WTC11 (cell line): ENCODE results near the gene ZPR1.

ENCODE experiments used
- CBFB ChIP-seq: sonication (generic); formaldehyde crosslinking; IDR thresholded peaks from 2 replicates; pipeline ENCODE4 v1.8.1; 2022; ENCODE audit warnings: mild to moderate bottlenecking, low read depth, missing genetic modification reagents
- CREB1 ChIP-seq: sonication (generic); formaldehyde crosslinking; IDR thresholded peaks from 2 replicates; pipeline ENCODE4 v1.8.0; 2023; ENCODE audit warnings: mild to moderate bottlenecking, missing genetic modification reagents
- KAT7 ChIP-seq: sonication (generic); formaldehyde crosslinking; IDR thresholded peaks from 2 replicates; pipeline ENCODE4 v1.8.1; 2023; ENCODE audit warnings: missing genetic modification reagents, mild to moderate bottlenecking, borderline replicate concordance
- SP1 ChIP-seq: sonication (generic); formaldehyde crosslinking; conservative IDR thresholded peaks from 2 replicates; pipeline ENCODE4 v1.8.1; 2022; ENCODE audit warnings: missing genetic modification reagents
- TCF7 ChIP-seq: sonication (generic); formaldehyde crosslinking; IDR thresholded peaks from 2 replicates; pipeline ENCODE4 v1.8.0; 2022; ENCODE audit warnings: mild to moderate bottlenecking, low read depth, missing genetic modification reagents, moderate library complexity
- TP53 ChIP-seq: sonication (generic); formaldehyde crosslinking; IDR thresholded peaks from 2 replicates; pipeline ENCODE4 v1.8.1; 2023; ENCODE audit warnings: mild to moderate bottlenecking, missing genetic modification reagents
- ZNF121 ChIP-seq: sonication (generic); formaldehyde crosslinking; IDR thresholded peaks from 2 replicates; pipeline ENCODE4 v1.8.0; 2023; ENCODE audit warnings: missing genetic modification reagents
- TF ChIP-seq, protein P1 (sequence below): sonication (generic); formaldehyde crosslinking; IDR thresholded peaks from 2 replicates; pipeline ENCODE4 v1.8.0; 2022; ENCODE audit warnings: mild to moderate bottlenecking, missing genetic modification reagents
- TF ChIP-seq, protein P2 (sequence below): fragments of 200-600 bp; IDR thresholded peaks from 2 replicates; pipeline ENCODE4 v1.8.0; 2022; ENCODE audit warnings: antibody characterized with exemption
- TF ChIP-seq, protein P3 (sequence below): sonication (generic); formaldehyde crosslinking; IDR thresholded peaks from 2 replicates; pipeline ENCODE4 v1.8.0; 2022; ENCODE audit warnings: mild to moderate bottlenecking, missing genetic modification reagents
- TF ChIP-seq, protein P4 (sequence below): sonication (generic); formaldehyde crosslinking; IDR thresholded peaks from 2 replicates; pipeline ENCODE4 v1.8.0; 2022; ENCODE audit warnings: mild to moderate bottlenecking, missing genetic modification reagents
- TF ChIP-seq, protein P5 (sequence below): sonication (generic); formaldehyde crosslinking; IDR thresholded peaks from 2 replicates; pipeline ENCODE4 v1.8.1; 2023; ENCODE audit warnings: mild to moderate bottlenecking, missing genetic modification reagents

DNA sequence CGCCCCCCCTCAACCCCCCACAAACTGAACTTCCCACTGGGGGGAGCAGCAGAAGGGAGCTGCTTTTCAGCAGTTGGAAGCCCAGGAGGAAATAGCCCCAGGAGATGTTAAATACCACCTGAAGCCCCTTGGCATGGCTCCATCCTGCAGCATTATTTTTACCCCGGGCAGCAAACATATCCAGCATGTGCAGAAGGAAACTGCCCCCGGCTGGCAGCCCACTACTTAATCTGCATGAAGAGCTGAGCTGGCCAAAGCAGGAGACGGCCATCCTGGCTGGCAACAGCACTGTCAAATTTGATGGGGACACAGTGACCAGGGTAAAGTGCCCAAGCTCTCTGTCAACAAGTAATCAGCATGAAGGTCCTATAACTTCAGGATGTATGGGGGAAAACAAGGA, 47.1 kb downstream of the ZPR1 start:
- no peak for TF ChIP-seq CBFB (CRISPR knock-in tag)
- TF ChIP-seq, protein P1, sequence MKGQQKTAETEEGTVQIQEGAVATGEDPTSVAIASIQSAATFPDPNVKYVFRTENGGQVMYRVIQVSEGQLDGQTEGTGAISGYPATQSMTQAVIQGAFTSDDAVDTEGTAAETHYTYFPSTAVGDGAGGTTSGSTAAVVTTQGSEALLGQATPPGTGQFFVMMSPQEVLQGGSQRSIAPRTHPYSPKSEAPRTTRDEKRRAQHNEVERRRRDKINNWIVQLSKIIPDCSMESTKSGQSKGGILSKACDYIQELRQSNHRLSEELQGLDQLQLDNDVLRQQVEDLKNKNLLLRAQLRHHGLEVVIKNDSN = no peak
- TF ChIP-seq, protein P2, sequence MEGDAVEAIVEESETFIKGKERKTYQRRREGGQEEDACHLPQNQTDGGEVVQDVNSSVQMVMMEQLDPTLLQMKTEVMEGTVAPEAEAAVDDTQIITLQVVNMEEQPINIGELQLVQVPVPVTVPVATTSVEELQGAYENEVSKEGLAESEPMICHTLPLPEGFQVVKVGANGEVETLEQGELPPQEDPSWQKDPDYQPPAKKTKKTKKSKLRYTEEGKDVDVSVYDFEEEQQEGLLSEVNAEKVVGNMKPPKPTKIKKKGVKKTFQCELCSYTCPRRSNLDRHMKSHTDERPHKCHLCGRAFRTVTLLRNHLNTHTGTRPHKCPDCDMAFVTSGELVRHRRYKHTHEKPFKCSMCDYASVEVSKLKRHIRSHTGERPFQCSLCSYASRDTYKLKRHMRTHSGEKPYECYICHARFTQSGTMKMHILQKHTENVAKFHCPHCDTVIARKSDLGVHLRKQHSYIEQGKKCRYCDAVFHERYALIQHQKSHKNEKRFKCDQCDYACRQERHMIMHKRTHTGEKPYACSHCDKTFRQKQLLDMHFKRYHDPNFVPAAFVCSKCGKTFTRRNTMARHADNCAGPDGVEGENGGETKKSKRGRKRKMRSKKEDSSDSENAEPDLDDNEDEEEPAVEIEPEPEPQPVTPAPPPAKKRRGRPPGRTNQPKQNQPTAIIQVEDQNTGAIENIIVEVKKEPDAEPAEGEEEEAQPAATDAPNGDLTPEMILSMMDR = no peak
- TF ChIP-seq, protein P3, sequence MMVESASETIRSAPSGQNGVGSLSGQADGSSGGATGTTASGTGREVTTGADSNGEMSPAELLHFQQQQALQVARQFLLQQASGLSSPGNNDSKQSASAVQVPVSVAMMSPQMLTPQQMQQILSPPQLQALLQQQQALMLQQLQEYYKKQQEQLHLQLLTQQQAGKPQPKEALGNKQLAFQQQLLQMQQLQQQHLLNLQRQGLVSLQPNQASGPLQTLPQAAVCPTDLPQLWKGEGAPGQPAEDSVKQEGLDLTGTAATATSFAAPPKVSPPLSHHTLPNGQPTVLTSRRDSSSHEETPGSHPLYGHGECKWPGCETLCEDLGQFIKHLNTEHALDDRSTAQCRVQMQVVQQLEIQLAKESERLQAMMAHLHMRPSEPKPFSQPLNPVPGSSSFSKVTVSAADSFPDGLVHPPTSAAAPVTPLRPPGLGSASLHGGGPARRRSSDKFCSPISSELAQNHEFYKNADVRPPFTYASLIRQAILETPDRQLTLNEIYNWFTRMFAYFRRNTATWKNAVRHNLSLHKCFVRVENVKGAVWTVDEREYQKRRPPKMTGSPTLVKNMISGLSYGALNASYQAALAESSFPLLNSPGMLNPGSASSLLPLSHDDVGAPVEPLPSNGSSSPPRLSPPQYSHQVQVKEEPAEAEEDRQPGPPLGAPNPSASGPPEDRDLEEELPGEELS (CRISPR knock-in tag) = no peak
- TF ChIP-seq, protein P4, sequence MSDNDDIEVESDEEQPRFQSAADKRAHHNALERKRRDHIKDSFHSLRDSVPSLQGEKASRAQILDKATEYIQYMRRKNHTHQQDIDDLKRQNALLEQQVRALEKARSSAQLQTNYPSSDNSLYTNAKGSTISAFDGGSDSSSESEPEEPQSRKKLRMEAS (CRISPR knock-in tag) = no peak
- TF ChIP-seq KAT7 = no peak
- no peak for TF ChIP-seq SP1
- TF ChIP-seq ZNF121 (CRISPR knock-in tag) = no peak
- no peak for TF ChIP-seq TCF7 (CRISPR knock-in tag)
- TF ChIP-seq TP53 (CRISPR knock-in tag) = no peak
- TF ChIP-seq, protein P5, sequence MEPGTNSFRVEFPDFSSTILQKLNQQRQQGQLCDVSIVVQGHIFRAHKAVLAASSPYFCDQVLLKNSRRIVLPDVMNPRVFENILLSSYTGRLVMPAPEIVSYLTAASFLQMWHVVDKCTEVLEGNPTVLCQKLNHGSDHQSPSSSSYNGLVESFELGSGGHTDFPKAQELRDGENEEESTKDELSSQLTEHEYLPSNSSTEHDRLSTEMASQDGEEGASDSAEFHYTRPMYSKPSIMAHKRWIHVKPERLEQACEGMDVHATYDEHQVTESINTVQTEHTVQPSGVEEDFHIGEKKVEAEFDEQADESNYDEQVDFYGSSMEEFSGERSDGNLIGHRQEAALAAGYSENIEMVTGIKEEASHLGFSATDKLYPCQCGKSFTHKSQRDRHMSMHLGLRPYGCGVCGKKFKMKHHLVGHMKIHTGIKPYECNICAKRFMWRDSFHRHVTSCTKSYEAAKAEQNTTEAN (CRISPR knock-in tag) = no peak
- no peak for TF ChIP-seq CREB1 (CRISPR knock-in tag)
